Ishikawa (cell line): ENCODE results near the gene ATRNL1.

ENCODE experiments used
- TAF1 ChIP-seq: IDR thresholded peaks from 2 replicates; pipeline ENCODE4 v1.6.1; 2012; ENCODE audit warnings: low read depth, mild to moderate bottlenecking
- YY1 ChIP-seq: IDR thresholded peaks from 2 replicates; pipeline ENCODE4 v1.6.1; 2012; ENCODE audit warnings: low read depth

DNA sequence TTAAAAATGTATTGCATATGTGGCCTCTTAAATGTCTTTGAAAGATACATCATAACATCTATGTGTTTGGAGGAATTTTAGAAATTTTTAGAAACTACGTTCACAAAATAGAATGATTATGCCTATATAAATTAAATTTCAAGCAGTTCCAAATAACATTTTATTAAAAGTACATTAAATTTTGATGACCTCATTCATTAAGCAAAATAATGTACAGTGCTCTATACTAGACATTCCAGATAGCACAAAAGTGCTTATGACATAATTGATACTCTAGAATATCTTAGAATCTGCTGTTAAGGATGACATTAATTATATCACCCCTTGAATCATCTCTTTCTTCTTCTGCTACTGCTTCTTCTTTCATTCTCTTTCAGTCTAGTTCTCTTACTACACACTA is 650.9 kb downstream of the ATRNL1 start:
- TF ChIP-seq TAF1 (no peak), YY1 (no peak)
